Measurements from ENCODE around the gene NECTIN1.

Gene NECTIN1

GRCh38 chr11:119676461-119677020, 52.5 kb downstream of the NECTIN1 start:
- peak in 2 of 56 donors; percentile 15 to 34 for DNase-seq

DNA sequence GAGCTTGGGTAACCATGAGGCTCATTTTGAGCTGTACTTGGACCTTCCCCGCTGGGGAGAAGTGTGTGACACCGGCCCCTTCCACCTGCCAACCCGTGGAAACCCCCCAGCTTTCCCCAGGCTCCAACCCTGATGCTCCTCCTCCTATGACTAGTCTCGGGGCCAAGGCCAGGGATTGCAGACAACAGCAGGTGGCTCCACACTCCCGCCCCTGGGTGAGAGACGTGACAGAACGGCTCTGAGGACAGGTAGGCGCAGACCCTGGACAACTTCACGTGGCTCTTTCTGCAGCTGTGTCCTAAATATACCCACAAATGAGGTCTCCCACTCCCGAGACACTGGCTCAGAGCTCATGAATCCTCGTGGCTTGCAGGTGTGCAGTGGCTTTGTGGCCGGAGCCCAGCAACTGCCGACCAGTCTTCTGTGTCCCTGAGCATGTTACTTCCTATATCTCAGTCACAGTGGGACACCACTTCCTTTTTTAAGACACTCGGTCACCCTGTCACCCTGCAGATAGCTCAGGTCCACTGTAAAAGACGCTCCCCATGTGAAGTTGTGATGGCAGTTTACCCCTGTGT, 55.2 kb downstream of the NECTIN1 start:
- DNase-seq = no peak

DNA sequence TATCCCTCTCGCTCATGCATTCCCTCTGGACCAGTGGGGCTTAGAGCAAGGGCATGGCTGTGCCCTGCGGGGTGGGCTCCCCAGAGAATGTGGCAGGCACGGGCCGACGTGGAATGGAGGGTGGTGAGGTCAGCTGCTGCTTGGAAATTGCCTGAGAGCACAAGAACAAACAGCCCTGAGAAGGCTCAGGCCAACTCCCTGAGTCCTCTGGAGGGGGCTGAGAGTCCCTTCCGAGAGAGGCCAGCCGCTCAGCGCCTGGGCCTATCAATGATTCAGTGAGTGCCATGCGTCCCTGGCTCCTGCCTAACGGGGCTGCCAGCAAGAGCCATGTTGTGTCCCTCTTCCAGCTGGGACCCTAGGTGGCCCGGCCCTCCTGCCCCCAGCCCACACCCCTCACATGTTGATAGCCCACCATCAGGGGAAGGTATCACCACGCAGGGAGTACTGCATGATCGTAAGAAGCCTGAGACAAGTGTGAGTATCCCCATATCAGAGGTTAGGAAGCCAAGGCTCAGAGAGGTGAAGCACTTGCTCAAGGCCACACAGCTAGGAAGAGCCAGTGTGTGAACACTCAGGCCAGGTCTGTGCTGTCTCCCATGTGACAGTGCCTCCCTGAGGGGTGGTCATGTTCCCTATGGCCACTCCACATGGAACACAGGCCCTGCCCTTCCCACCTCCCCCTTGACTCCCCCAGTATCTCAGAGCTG, 55.8 kb downstream of the NECTIN1 start:
- no peak for DNase-seq

- DNase-seq = no peak
Measured at GRCh38 chr11:119672597-119672996, 56.4 kb downstream of the NECTIN1 start.

GRCh38 chr11:119671561-119672015, 57.4 kb downstream of the NECTIN1 start:
- DNase-seq = peak in 53 of 56 donors; percentile 42 to 94 (median 79)

- peak in 52 of 56 donors; percentile 17 to 90 (median 66) for DNase-seq
Measured at GRCh38 chr11:119671051-119671450, 57.9 kb downstream of the NECTIN1 start.

- no peak for DNase-seq
Measured at GRCh38 chr11:119669487-119669886, 59.5 kb downstream of the NECTIN1 start.

GRCh38 chr11:119668676-119669075, 60.3 kb downstream of the NECTIN1 start:
- DNase-seq = no peak

GRCh38 chr11:119666463-119667131, 62.4 kb downstream of the NECTIN1 start:
- peak in 52 of 56 donors; percentile 15 to 87 (median 60) for DNase-seq

GRCh38 chr11:119666061-119666460, 62.9 kb downstream of the NECTIN1 start:
- DNase-seq = no peak

GRCh38 chr11:119664701-119665420, 64.1 kb downstream of the NECTIN1 start:
- DNase-seq = no peak

GRCh38 chr11:119664063-119664572, 64.9 kb downstream of the NECTIN1 start:
- DNase-seq = peak in 19 of 56 donors; percentile 20 to 51 (median 29)

DNA sequence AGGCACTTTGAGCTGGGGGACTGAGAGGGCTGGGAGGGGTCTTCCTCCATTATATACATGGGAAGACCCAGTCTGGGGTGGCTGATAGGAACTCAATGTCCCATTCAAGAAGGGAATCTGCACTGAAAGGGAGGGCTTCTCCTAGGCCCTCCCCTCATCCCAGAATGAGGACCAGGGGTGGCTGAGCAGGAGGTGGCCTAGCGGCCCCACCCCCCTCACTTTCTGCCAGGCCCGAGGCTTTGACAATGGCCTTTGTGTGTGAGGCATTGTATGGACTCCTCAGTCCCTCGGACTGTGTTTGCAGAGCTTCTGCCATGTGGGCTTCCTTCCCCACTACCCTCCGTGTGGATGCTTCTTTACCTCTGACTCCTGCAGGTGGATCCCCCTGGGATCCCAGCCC, 65.7 kb downstream of the NECTIN1 start:
- DNase-seq = peak in 47 of 56 donors; percentile 13 to 85 (median 54)

GRCh38 chr11:119661226-119661625, 67.8 kb downstream of the NECTIN1 start:
- DNase-seq = no peak

DNA sequence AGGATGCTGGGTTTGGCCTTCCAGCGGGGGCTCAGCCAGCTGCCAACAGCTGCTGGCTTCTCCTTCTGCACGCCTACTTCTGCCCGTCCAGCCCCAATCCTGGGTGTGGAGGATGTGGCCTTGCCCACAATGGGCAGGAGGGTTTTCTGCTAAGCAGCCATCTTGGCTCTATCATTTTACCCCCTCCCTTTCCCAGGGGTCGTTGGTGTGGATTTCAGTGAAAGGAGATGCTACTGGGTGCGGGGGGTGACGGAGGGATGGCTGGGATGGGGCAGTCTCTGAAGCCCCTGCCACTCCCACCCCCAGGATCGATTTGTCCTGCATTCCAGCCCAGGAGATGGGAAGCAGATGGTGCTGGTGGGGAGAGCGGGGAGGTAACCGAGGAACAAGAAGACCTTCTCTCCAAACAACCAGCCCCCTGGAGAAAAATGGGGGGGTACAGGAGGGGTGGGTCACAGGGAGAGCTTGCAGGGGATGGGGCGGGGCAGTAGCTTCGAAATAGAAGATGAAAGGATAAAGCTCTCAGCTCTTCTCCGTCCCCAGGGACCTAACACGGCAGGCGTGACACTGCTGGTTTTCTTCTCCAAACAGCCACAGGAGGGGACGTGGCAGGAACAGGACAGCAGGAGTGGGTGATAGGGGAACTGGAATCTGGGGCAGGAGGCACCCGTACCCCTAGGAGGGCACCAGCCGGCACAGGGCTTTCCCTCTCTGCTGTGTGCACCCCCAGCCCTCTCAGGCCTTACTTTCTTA, 68.9 kb downstream of the NECTIN1 start:
- no peak for DNase-seq

DNA sequence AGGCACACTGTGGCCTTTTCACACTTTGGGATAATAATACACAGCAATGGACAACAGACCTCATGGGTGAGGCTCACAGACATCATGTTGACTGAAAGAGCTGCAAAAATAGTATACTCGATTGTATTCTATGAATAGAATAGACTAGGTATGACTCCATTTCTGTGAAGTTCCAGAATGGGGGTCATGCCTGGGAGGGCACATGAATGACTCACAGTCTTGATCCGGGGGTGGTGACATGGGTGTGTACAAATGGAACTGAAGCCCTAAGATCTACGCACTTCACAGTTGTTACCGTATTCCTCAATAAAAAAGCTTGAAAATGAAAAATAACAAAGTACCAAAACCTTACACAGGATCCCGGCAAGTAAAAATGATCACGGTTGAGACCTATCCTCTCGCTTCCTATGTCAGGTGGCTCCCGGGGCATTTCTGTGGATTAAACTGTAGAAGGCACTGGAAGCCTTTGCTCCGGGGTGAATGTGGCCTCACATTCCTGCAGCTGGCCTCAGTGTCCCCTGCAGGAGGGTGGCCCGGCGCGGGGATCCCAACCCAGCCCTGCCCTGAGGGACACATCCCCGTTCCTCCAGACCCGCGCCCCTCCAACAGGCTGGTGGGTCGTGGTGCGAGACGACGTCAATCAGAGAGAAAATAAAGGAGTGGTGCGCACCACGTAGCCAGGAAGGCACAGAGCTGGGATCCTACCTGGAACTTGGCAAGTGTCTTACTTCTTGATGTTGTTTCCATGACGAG, 75.9 kb downstream of the NECTIN1 start:
- no peak for DNase-seq

DNA sequence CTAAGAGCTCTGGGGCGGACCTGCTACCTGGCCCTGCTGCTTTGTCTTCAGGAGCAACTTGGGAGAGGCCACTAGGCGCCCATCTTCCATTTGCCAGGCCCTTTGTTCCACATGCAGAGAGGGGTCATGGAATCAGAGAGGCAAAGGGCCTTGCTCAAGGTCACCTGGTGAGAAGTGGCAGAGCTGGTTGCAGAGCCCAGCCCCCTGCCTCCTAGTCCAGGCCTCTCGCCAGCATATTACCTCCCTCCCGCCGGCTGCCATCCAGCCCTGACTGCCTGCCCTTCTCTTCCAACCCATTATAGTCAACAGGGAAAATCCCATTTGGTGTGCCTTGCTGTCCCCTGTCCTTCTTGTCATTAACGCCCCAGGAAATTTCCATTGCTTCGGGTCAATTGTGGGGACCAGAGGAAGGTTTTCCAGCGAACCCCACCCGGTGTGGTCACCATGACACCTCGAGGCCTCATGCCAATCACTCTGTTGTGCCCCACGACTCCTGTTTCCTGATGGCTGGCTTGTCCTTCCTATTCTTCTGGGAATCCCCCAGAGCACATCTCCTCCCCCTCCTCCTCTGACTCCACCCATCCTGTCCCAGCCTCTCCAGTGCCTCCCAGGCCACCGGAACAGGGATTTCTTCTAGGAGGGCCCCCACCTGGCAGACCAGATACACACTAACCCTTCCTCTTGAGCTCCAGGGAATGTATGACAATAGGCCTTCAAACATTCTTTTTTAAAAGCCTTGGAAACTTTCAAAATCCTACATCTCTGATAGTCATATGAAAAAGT, 77.0 kb downstream of the NECTIN1 start:
- no peak for DNase-seq

GRCh38 chr11:119650251-119650650, 78.7 kb downstream of the NECTIN1 start:
- DNase-seq = no peak

DNA sequence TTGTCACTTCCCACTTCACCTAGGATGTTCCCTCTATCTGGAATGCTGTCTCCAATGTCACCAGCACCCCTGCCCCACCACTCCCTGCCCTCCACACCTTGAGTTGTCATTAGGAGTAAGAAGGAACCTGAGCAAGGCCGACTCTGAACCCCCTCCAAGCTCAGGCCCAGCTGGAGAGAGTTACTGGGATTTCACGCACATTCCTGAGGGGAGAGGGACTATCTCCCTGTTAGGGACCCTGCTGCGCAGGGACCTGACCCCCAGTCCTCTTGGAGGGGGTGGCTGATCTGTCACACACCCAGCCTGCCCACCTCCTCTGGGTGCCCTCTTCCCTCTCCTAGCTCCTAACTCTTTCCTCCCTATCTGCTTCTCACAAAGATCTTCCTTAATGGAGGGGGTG, 81.7 kb downstream of the NECTIN1 start:
- DNase-seq = no peak
